H9 (cell line): ENCODE data around the gene ELFN2. TPM values are rescaled to one million over a fixed set of nuclear protein-coding genes. Genes with fewer than 3 reads are reported as not detected.

Experiments used
- DNase-seq: peaks from one replicate; pipeline ENCODE4 v3.0.0-alpha.2; 2017
- H2AFZ ChIP-seq: one replicate; pipeline ENCODE4 v1.6.1; 2013; ENCODE audit warnings: mild to moderate bottlenecking, low read length, control low read depth, moderate library complexity
- H2AK5ac ChIP-seq: 2 replicates; pipeline ENCODE4 v1.6.1; 2013; ENCODE audit warnings: low read length, control low read depth, mixed read lengths; ENCODE audit not compliant: insufficient read length
- H2BK120ac ChIP-seq: one replicate; pipeline ENCODE4 v1.6.1; 2013; ENCODE audit warnings: low read depth, mild to moderate bottlenecking, low read length, control low read depth, inconsistent platforms; ENCODE audit not compliant: poor library complexity, severe bottlenecking
- H2BK12ac ChIP-seq: 2 replicates; pipeline ENCODE4 v1.6.1; 2013; ENCODE audit warnings: low read length, control low read depth, mixed read lengths, low read depth; ENCODE audit not compliant: insufficient read length
- H2BK15ac ChIP-seq: 2 replicates; pipeline ENCODE4 v1.6.1; 2013; ENCODE audit warnings: low read depth, low read length, control low read depth
- H2BK20ac ChIP-seq: one replicate; pipeline ENCODE4 v1.6.1; 2013; ENCODE audit warnings: low read depth, mild to moderate bottlenecking, low read length, control low read depth, inconsistent platforms; ENCODE audit not compliant: poor library complexity, severe bottlenecking
- H2BK5ac ChIP-seq: 2 replicates; pipeline ENCODE4 v1.6.1; 2013; ENCODE audit warnings: low read length, control low read depth, mixed read lengths; ENCODE audit not compliant: insufficient read length
- H3K14ac ChIP-seq: 2 replicates; pipeline ENCODE4 v1.6.1; 2013; ENCODE audit warnings: low read length, control low read depth; ENCODE audit not compliant: insufficient read depth
- H3K18ac ChIP-seq: 2 replicates; pipeline ENCODE4 v1.6.1; 2013; ENCODE audit warnings: low read depth, mild to moderate bottlenecking, mixed read lengths, low read length, control low read depth; ENCODE audit not compliant: insufficient read length
- H3K23ac ChIP-seq: 2 replicates; pipeline ENCODE4 v1.6.1; 2013; ENCODE audit warnings: low read length, control low read depth, mixed read lengths, low read depth; ENCODE audit not compliant: insufficient read length
- H3K23me2 ChIP-seq: 2 replicates; pipeline ENCODE4 v1.6.1; 2013; ENCODE audit warnings: low read depth, mild to moderate bottlenecking, mixed read lengths, low read length, control low read depth; ENCODE audit not compliant: insufficient read length, poor library complexity, severe bottlenecking
- H3K27ac ChIP-seq: 2 replicates; pipeline ENCODE4 v1.5.1; 2013; ENCODE audit warnings: low read length, control low read depth, mixed read lengths, low read depth; ENCODE audit not compliant: insufficient read length
- H3K27me3 ChIP-seq: 2 replicates; pipeline ENCODE4 v1.6.1; 2013; ENCODE audit warnings: low read length, control low read depth, inconsistent platforms; ENCODE audit not compliant: insufficient read depth
- H3K4ac ChIP-seq: 2 replicates; pipeline ENCODE4 v1.6.1; 2013; ENCODE audit warnings: low read depth, mild to moderate bottlenecking, control low read depth, inconsistent platforms, low read length, moderate library complexity
- H3K4me1 ChIP-seq: 2 replicates; pipeline ENCODE4 v1.6.1; 2013; ENCODE audit warnings: low read length, control low read depth, inconsistent platforms; ENCODE audit not compliant: insufficient read depth
- H3K4me2 ChIP-seq: 2 replicates; pipeline ENCODE4 v1.6.1; 2013; ENCODE audit warnings: low read length, control low read depth, mixed read lengths; ENCODE audit not compliant: insufficient read length, insufficient read depth
- H3K56ac ChIP-seq: 2 replicates; pipeline ENCODE4 v1.6.1; 2013; ENCODE audit warnings: low read depth, mild to moderate bottlenecking, mixed read lengths, low read length, control low read depth; ENCODE audit not compliant: insufficient read length
- H3K79me1 ChIP-seq: 2 replicates; pipeline ENCODE4 v1.6.1; 2013; ENCODE audit warnings: low read depth, mild to moderate bottlenecking, moderate library complexity, low read length, control low read depth, inconsistent platforms; ENCODE audit not compliant: insufficient read depth, poor library complexity, severe bottlenecking
- H3K79me2 ChIP-seq: 2 replicates; pipeline ENCODE4 v1.6.1; 2013; ENCODE audit warnings: low read length, control low read depth, inconsistent platforms; ENCODE audit not compliant: insufficient read depth
- H3K9ac ChIP-seq: 2 replicates; pipeline ENCODE4 v1.6.1; 2013; ENCODE audit warnings: low read length, control low read depth, mixed read lengths; ENCODE audit not compliant: insufficient read length; ENCODE audit errors: extremely low read depth
- H3K9me3 ChIP-seq: one replicate; pipeline ENCODE4 v1.6.1; 2013; ENCODE audit warnings: low read depth, low read length, inconsistent platforms; ENCODE audit not compliant: control insufficient read depth
- H3T11ph ChIP-seq: one replicate; pipeline ENCODE4 v1.6.1; 2013; ENCODE audit warnings: mild to moderate bottlenecking, low read length, control low read depth, inconsistent platforms
- H4K20me1 ChIP-seq: one replicate; pipeline ENCODE4 v1.6.1; 2013; ENCODE audit not compliant: control insufficient read depth, insufficient read length, insufficient read depth
- H4K5ac ChIP-seq: 2 replicates; pipeline ENCODE4 v1.6.1; 2013; ENCODE audit warnings: low read depth, mild to moderate bottlenecking, mixed read lengths, low read length, control low read depth; ENCODE audit not compliant: insufficient read length
- H4K8ac ChIP-seq: replicated peaks from 2 replicates; pipeline ENCODE4 v1.6.1; 2013; ENCODE audit warnings: low read length, control low read depth, mixed read lengths, low read depth; ENCODE audit not compliant: insufficient read length
- H4K91ac ChIP-seq: 2 replicates; pipeline ENCODE4 v1.6.1; 2013; ENCODE audit warnings: low read depth, mild to moderate bottlenecking, moderate library complexity, mixed read lengths, low read length, control low read depth; ENCODE audit not compliant: insufficient read length
- H3K27ac Mint-ChIP-seq, 3 experiments: 2 replicates in 2 of 3; 3 replicates in 1 of 3; pipeline ENCODE4 v1.8.0; 2020 to 2021; ENCODE audit warnings: mixed read lengths in 3 of 3, mild to moderate bottlenecking in 1 of 3, moderate library complexity in 1 of 3
- H3K27me3 Mint-ChIP-seq: 2 replicates; pipeline ENCODE4 v1.8.0; 2021; ENCODE audit warnings: low read depth, mild to moderate bottlenecking, moderate library complexity, mixed read lengths
- H3K36me3 Mint-ChIP-seq, 3 experiments: 2 replicates in 2 of 3; 3 replicates in 1 of 3; pipeline ENCODE4 v1.8.0; 2020 to 2021; ENCODE audit warnings: low read depth in 3 of 3, mixed read lengths in 3 of 3; ENCODE audit not compliant: insufficient read depth in 1 of 3
- H3K4me1 Mint-ChIP-seq, 2 experiments: 2 replicates each; pipeline ENCODE4 v1.8.0; 2020; ENCODE audit warnings: mixed read lengths in 2 of 2
- H3K4me3 Mint-ChIP-seq, 2 experiments: 2 replicates in 1 of 2; 3 replicates in 1 of 2; pipeline ENCODE4 v1.8.0; 2020 to 2021; ENCODE audit warnings: mild to moderate bottlenecking in 2 of 2, mixed read lengths in 2 of 2, moderate library complexity in 1 of 2
- H3K9me3 Mint-ChIP-seq, 2 experiments: 2 replicates in 1 of 2; 3 replicates in 1 of 2; pipeline ENCODE4 v1.8.0; 2020; ENCODE audit warnings: mild to moderate bottlenecking in 2 of 2, mixed read lengths in 2 of 2, moderate library complexity in 1 of 2
- WGBS: extraction: QIAGEN DNeasy Blood & Tissue Kit; methylation state at CpG from one replicate; pipeline ENCODE4 v1.1.7; 2013; ENCODE audit warnings: missing lambda C conversion rate, low lambda C conversion rate, mixed read lengths; ENCODE audit not compliant: insufficient read length; ENCODE audit errors: extremely low coverage; 5-methylcytosine and 5-hydroxymethylcytosine counted together
- total RNA-seq: library from RNA; stranded (reverse); gene quantifications from 2 replicates; pipeline ENCODE4 v1.2.1, GENCODE V29; 2021
- TF ChIP-seq, protein P1 (sequence below): fragments of 200-600 bp; sonication (generic); conservative IDR thresholded peaks from 3 replicates; pipeline ENCODE4 v1.8.0; 2021; ENCODE audit warnings: antibody characterized with exemption, mild to moderate bottlenecking

ELFN2 gene
- total RNA-seq, 1 experiment from 2014 or later: 0.70 TPM

DNA sequence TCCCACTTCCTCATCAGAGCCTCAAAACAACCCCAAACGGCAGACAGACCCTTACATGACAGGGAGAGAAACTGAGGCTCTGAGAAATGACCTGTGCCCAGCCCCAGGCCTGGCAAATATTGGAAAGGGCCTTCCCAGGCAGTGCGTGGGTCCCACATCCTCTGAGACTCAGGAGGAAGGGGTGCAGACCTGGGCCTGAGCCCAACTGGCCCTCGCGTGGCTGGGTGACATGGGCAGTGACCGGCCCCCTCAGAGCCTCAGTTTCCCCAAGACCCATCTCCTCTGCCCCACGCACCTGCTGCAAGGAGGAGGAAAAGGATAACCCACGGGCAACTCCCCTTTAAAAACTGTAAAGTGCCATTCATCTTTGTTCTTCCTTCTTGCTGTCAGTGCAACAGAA, 35.6 kb downstream of the ELFN2 start:
- Histone ChIP-seq H2BK5ac (no peak overlapping the region), H3K79me1 (no peaks in the 10 kb centered on the region), H3K4ac (no peak overlapping the region), H2AFZ (no peak overlapping the region), H3K27me3 (no peaks in the 10 kb centered on the region), H3K18ac (no peak overlapping the region), H3K14ac (no peak overlapping the region), H3K27ac (no peak overlapping the region), H4K5ac (no peak overlapping the region), H3K23ac (no peak overlapping the region), H4K8ac (no peak overlapping the region), H2BK120ac (no peak overlapping the region), H3T11ph (no peak overlapping the region), H2BK15ac (no peak overlapping the region), H3K56ac (no peak overlapping the region), H3K9me3 (no peaks in the 10 kb centered on the region), H2BK12ac (no peak overlapping the region), H3K4me1 (no peaks in the 10 kb centered on the region), H2BK20ac (no peak overlapping the region), H3K23me2 (no peaks in the 10 kb centered on the region), H3K79me2 (no peaks in the 10 kb centered on the region), H2AK5ac (no peak overlapping the region), H4K20me1 (no peaks in the 10 kb centered on the region), H4K91ac (no peak overlapping the region), H3K4me2 (no peak overlapping the region), H3K9ac (no peak overlapping the region)
- Mint-ChIP-seq H3K36me3 (no peaks in the 10 kb centered on the region), H3K27me3 (no peaks in the 10 kb centered on the region; the same call in 1 of the 2 replicates), H3K4me3 (no peak overlapping the region), H3K9me3 (no peaks in the 10 kb centered on the region), H3K4me1 (peaks cover 4 to 20% of the 10 kb centered on the region in 2 experiments), H3K27ac (no peak overlapping the region)
- no CpG with 5 or more reads among the region's 7 CpGs for WGBS
- no peak for DNase-seq
- TF ChIP-seq, protein P1, sequence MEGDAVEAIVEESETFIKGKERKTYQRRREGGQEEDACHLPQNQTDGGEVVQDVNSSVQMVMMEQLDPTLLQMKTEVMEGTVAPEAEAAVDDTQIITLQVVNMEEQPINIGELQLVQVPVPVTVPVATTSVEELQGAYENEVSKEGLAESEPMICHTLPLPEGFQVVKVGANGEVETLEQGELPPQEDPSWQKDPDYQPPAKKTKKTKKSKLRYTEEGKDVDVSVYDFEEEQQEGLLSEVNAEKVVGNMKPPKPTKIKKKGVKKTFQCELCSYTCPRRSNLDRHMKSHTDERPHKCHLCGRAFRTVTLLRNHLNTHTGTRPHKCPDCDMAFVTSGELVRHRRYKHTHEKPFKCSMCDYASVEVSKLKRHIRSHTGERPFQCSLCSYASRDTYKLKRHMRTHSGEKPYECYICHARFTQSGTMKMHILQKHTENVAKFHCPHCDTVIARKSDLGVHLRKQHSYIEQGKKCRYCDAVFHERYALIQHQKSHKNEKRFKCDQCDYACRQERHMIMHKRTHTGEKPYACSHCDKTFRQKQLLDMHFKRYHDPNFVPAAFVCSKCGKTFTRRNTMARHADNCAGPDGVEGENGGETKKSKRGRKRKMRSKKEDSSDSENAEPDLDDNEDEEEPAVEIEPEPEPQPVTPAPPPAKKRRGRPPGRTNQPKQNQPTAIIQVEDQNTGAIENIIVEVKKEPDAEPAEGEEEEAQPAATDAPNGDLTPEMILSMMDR: no peak
